LoVo (cell line): ENCODE results near the gene TAGLN2.
"Not testable (repeated sequence)": the region's sequence is repeated elsewhere in the genome, so short reads cannot be mapped to it uniquely, and the experiment has no call there.

Experiments used
- DNase-seq: peaks from one replicate; pipeline ENCODE4 v3.0.0-alpha.2; 2016; ENCODE audit warnings: low spot score

Gene TAGLN2

GRCh38 chr1:159899634-159900033 lies 25.7 kb downstream of the TAGLN2 start:
- not testable (repeated sequence) for DNase-seq

GRCh38 chr1:159898527-159898926 lies 26.8 kb downstream of the TAGLN2 start:
- no peak for DNase-seq

GRCh38 chr1:159897962-159898361 lies 27.3 kb downstream of the TAGLN2 start:
- DNase-seq = no peak

- DNase-seq = no peak
These were observed 28.8 kb downstream of the TAGLN2 start for GRCh38 chr1:159896546-159896930.

GRCh38 chr1:159895836-159896545 lies 29.3 kb downstream of the TAGLN2 start:
- DNase-seq = no peak

GRCh38 chr1:159895286-159895685 lies 30.0 kb downstream of the TAGLN2 start:
- DNase-seq = no peak

GRCh38 chr1:159892944-159893343 lies 32.4 kb downstream of the TAGLN2 start:
- no peak for DNase-seq

GRCh38 chr1:159891275-159892157 lies 33.8 kb downstream of the TAGLN2 start:
- DNase-seq = peak; percentile 82

- DNase-seq = no peak
These were observed 34.9 kb downstream of the TAGLN2 start for GRCh38 chr1:159890390-159890789.

- DNase-seq = peak; percentile 64
These were observed 35.5 kb downstream of the TAGLN2 start for GRCh38 chr1:159889821-159890252.

- no peak for DNase-seq
These were observed 36.1 kb downstream of the TAGLN2 start for GRCh38 chr1:159889202-159889601.

- no peak for DNase-seq
These were observed 41.0 kb downstream of the TAGLN2 start for GRCh38 chr1:159884296-159884695.

- no peak for DNase-seq
These were observed 42.2 kb downstream of the TAGLN2 start for GRCh38 chr1:159883134-159883533.

- DNase-seq = peak; percentile 57
These were observed 42.8 kb downstream of the TAGLN2 start for GRCh38 chr1:159882527-159882862.

GRCh38 chr1:159881622-159882526 lies 43.4 kb downstream of the TAGLN2 start:
- DNase-seq = peak; percentile 98

- DNase-seq = no peak
These were observed 44.9 kb downstream of the TAGLN2 start for GRCh38 chr1:159880430-159880829.

GRCh38 chr1:159879977-159880376 lies 45.3 kb downstream of the TAGLN2 start:
- DNase-seq = no peak

- no peak for DNase-seq
These were observed 46.2 kb downstream of the TAGLN2 start for GRCh38 chr1:159879136-159879535.

- no peak for DNase-seq
These were observed 47.4 kb downstream of the TAGLN2 start for GRCh38 chr1:159877695-159878444.

GRCh38 chr1:159873530-159874143 lies 51.7 kb downstream of the TAGLN2 start:
- no peak for DNase-seq

GRCh38 chr1:159872891-159873290 lies 52.4 kb downstream of the TAGLN2 start:
- no peak for DNase-seq
